HG03457 (cell line): ENCODE measurements around the gene SELENOI.

Experiments
- ATAC-seq: cut with Tn5 transposase; IDR thresholded peaks from one replicate; pipeline ENCODE4 v1.9.1; 2021; ENCODE audit warnings: moderate number of reproducible peaks; ENCODE audit not compliant: unreplicated experiment

SELENOI gene

GRCh38 chr2:26444236-26444635, 98.3 kb downstream of the SELENOI start:
- ATAC-seq, result no peak
